Bronchial smooth muscle cell (primary cell): Measurements from ENCODE around the gene NABP2. TPM values are rescaled to one million over a fixed set of nuclear protein-coding genes. Genes with fewer than 3 reads are reported as not detected.

Source experiments
- total RNA-seq: library from RNA; depleted of rRNA; stranded (reverse); fragments of >200 nt; gene quantifications from 2 replicates; pipeline ENCODE4 v1.2.1, GENCODE V29; 2014

The NABP2 gene
- total RNA-seq = 26.0 and 27.6 TPM in 2 replicates

GRCh38 chr12:56224102-56224701, at the start of gene NABP2:
TSS of gene NABP2 (plus strand) at chr12:56224342. CDS start at chr12:56224857, 515 bp downstream.

GRCh38 chr12:56189099-56189917, 34.8 kb upstream of the NABP2 start, which contains the start of gene SMARCC2:
TSS of gene SMARCC2 (minus strand) at chr12:56189483. CDS start at chr12:56189461, 22 bp downstream.

GRCh38 chr12:56221757-56222530, 2.2 kb upstream of the NABP2 start, which contains the start of gene RNF41:
TSS of gene RNF41 (minus strand) at chr12:56221922. CDS start at chr12:56214047, 7,875 bp downstream.

DNA sequence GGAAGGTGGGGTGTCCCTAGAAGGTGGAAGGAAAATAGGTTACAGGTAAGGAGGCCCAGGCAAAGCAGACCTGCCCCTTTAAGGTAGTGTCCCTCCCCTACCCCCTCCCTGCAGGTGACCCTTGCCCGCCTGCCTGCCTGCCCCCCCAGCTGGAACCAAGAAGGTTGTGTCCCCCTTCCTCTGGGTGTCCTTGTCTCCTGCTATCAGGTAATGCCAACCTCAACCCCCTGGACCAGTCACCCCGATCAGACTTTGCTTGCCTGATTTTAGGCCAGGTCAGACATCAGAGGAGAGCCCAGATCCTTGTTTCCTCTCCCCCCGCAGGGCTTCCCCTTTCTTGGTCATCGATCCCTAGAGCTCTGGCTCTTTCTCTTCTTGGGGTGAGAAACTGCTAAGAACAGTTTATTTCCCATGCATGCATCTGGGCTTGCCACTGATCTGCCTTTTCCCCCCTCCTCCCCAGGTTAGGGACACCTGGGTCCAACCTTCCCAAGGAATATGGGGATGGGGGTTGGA, 5.8 kb downstream of the NABP2 start, which contains the start of gene SLC39A5:
TSS of gene SLC39A5 (plus strand) at position 136 of the 516 bp plus-strand sequence. CDS start 1,224 bp downstream, outside the sequence.

GRCh38 chr12:56258068-56258819, 34.1 kb downstream of the NABP2 start, which contains the start of gene ANKRD52:
TSS of gene ANKRD52 (minus strand) at chr12:56258384. CDS start at chr12:56258269, 115 bp downstream.

DNA sequence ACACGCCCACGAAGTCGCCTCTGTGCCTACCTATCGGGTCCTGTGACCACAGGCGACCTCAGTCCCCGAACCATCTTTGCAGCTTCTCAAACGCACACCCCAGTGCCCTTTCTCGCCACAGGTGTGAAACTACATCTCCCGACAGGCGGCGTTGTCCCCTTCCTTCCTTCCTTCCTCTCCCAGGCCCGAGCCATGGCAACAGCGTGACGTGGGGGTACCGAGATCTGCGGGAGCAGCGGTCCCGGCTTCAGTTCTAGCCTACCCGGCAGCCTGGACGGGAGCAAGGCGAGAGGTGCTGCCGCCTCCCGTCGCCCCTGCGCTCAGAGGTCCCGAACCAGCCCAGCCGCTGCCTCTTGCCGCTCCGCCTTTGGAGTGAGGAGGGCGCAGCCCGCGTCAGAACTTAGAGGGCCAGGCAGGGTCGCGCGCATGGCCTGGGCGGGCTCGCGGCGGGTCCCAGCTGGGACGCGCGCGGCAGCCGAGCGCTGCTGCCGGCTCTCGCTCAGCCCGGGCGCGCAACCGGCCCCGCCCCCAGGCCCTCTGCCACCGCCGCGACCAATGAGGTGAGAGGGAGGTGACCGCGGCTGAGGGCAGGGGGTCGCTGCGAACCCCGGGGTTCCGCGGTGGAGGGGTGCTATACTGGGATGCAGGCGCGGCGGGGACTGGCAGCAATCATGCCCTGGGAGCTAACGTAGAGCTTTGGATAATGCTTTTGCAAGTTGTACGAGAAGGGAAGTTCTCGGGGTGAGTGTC, 42.7 kb downstream of the NABP2 start, which contains the start of gene COQ10A:
TSS of gene COQ10A (plus strand) at position 250 of the 750 bp plus-strand sequence. CDS start at position 427, 177 bp downstream.

Other genes with a start within 250 kb of the NABP2 start
- 12.2 and 13.1 TPM in 2 replicates for gene SUOX, start 227.1 kb upstream of the NABP2 start, total RNA-seq
- gene IKZF4, start 203.3 kb upstream of the NABP2 start, total RNA-seq = 1.4 and 1.6 TPM in 2 replicates
- gene RPS26, start 182.4 kb upstream of the NABP2 start, total RNA-seq = 94.3 and 144 TPM in 2 replicates
- 0.63 and 0.94 TPM in 2 replicates for gene ERBB3, start 144.2 kb upstream of the NABP2 start, total RNA-seq
- gene PA2G4, start 119.8 kb upstream of the NABP2 start, total RNA-seq = 86.1 and 108 TPM in 2 replicates
- 3,876 and 6,422 TPM in 2 replicates for gene RPL41, start 107.7 kb upstream of the NABP2 start, total RNA-seq
- gene ZC3H10, start 106.1 kb upstream of the NABP2 start, total RNA-seq = 6.0 and 8.2 TPM in 2 replicates
- 138 and 202 TPM in 2 replicates for gene ESYT1, start 96.1 kb upstream of the NABP2 start, total RNA-seq
- 124 and 137 TPM in 2 replicates for gene MYL6B, start 71.8 kb upstream of the NABP2 start, total RNA-seq
- 2,436 and 3,376 TPM in 2 replicates for gene MYL6, start 66.0 kb upstream of the NABP2 start, total RNA-seq
- gene SMARCC2, start 34.9 kb upstream of the NABP2 start, total RNA-seq = 46.7 and 55.5 TPM in 2 replicates
- gene RNF41, start 2.4 kb upstream of the NABP2 start, total RNA-seq = 81.8 and 103 TPM in 2 replicates
- 0.26 and 0.47 TPM in 2 replicates for gene SLC39A5, start 5.7 kb downstream of the NABP2 start, total RNA-seq
- gene ANKRD52, start 34.0 kb downstream of the NABP2 start, total RNA-seq = 8.4 and 15.8 TPM in 2 replicates
- 9.1 and 10.2 TPM in 2 replicates for gene COQ10A, start 42.6 kb downstream of the NABP2 start, total RNA-seq
- 55.3 and 69.0 TPM in 2 replicates for gene CS, start 76.0 kb downstream of the NABP2 start, total RNA-seq
- gene CNPY2, start 91.6 kb downstream of the NABP2 start, total RNA-seq = 68.4 and 84.2 TPM in 2 replicates
- 21.8 and 27.2 TPM in 2 replicates for gene PAN2, start 109.7 kb downstream of the NABP2 start, total RNA-seq
- gene IL23A, start 114.5 kb downstream of the NABP2 start, total RNA-seq = 0.09 TPM in 1 of 2 replicates, not detected in the other
- gene STAT2, start 135.8 kb downstream of the NABP2 start, total RNA-seq = 276 and 289 TPM in 2 replicates
- not detected in 2 replicates for gene APOF, start 138.5 kb downstream of the NABP2 start, total RNA-seq
- gene TIMELESS, start 225.1 kb downstream of the NABP2 start, total RNA-seq = 2.5 and 4.1 TPM in 2 replicates
- gene MIP, start 230.3 kb downstream of the NABP2 start, total RNA-seq = not detected in 2 replicates
- gene SPRYD4, start 244.2 kb downstream of the NABP2 start, total RNA-seq = 0.94 and 1.6 TPM in 2 replicates